Lung (tissue), 12 donors: ENCODE results near the gene PLA2G2F. TPM values are rescaled to one million over a fixed set of nuclear protein-coding genes. Genes with fewer than 3 reads are reported as not detected.

ENCODE experiments used
- ATAC-seq: fragments of 200-7000 bp; cut with Tn5 transposase; one replicate; pipeline ENCODE4 v1.9.1; 2020; ENCODE audit warnings: moderate number of reproducible peaks; ENCODE audit not compliant: insufficient read depth, low FRiP score
- DNase-seq, 3 donors: peaks; one replicate each; pipeline ENCODE4 v3.0.0-alpha.2; 2013 to 2017
- H3K27ac ChIP-seq, 2 donors: one replicate each; pipeline ENCODE4 v1.5.1; 2013; ENCODE audit warnings: mild to moderate bottlenecking in 2 of 2, moderate library complexity in 2 of 2, control low read depth in 1 of 2, inconsistent platforms in 1 of 2, low read depth in 1 of 2, low read length in 1 of 2
- H3K27me3 ChIP-seq, 3 donors: one replicate each; pipeline ENCODE4 v1.5.1; 2013; ENCODE audit warnings: low read length in 2 of 3; ENCODE audit not compliant: control insufficient read depth in 3 of 3, insufficient read depth in 3 of 3
- H3K36me3 ChIP-seq, 4 donors: one replicate each; pipeline ENCODE4 v1.5.1; 2013; ENCODE audit warnings: low read length in 4 of 4, mild to moderate bottlenecking in 1 of 4, moderate library complexity in 1 of 4; ENCODE audit not compliant: control insufficient read depth in 4 of 4, insufficient read depth in 4 of 4
- H3K4me1 ChIP-seq, 5 donors: one replicate each; pipeline ENCODE4 v1.5.1; 2013; ENCODE audit warnings: low read length in 5 of 5, mild to moderate bottlenecking in 2 of 5, moderate library complexity in 1 of 5; ENCODE audit not compliant: control insufficient read depth in 5 of 5, insufficient read depth in 5 of 5
- H3K4me3 ChIP-seq: one replicate; pipeline ENCODE4 v1.5.1; 2013; ENCODE audit warnings: mild to moderate bottlenecking, control low read depth, moderate library complexity
- H3K9ac ChIP-seq, 2 donors: one replicate each; pipeline ENCODE4 v1.5.1; 2013; ENCODE audit warnings: low read length in 2 of 2, control low read depth in 1 of 2; ENCODE audit not compliant: insufficient read depth in 1 of 2
- H3K9me3 ChIP-seq, 4 donors: one replicate each; pipeline ENCODE4 v1.5.1; 2013; ENCODE audit warnings: low read length in 3 of 4, mild to moderate bottlenecking in 1 of 4, moderate library complexity in 1 of 4; ENCODE audit not compliant: control insufficient read depth in 4 of 4, insufficient read depth in 3 of 4
- CTCF ChIP-seq: IDR thresholded peaks from 2 replicates; pipeline ENCODE4 v1.5.1; 2012; ENCODE audit warnings: mild to moderate bottlenecking; ENCODE audit errors: control extremely low read depth, extremely low read depth
- WGBS, 2 donors: extraction: QIAGEN DNeasy Blood & Tissue Kit; methylation state at CpG; one replicate each; pipeline ENCODE4 v1.1.7; 2013; 5-methylcytosine and 5-hydroxymethylcytosine counted together
- polyA plus RNA-seq, 2 donors: library from polyadenylated mRNA; stranded (reverse); fragments of 200-250 nt; gene quantifications; one replicate each; pipeline ENCODE4 v1.2.1, GENCODE V29; 2013
- total RNA-seq, 2 donors: library from RNA; depleted of rRNA in 1 of 2; stranded (reverse); fragments of >200 nt in 1 of 2; gene quantifications; one replicate each; pipeline ENCODE4 v1.2.1, GENCODE V29; 2014 to 2021
- donor health status: control.
- donor health status: control.
- donor health status: Bipolar disorder and iron deficiency.
- donor health status: healthy.
- donor health status: DM: yes; HTN: yes; CAD: no.

The PLA2G2F gene
- total and polyA plus RNA-seq, 4 donors: not detected

GRCh38 chr1:20095564-20096434, 43.3 kb upstream of the PLA2G2F start:
- Histone ChIP-seq H3K9me3 (no peaks in the 10 kb centered on the region), H3K4me1 (peaks cover 0 to 10% (median 3%) of the 10 kb centered on the region in 5 donors), H3K27ac (no peak overlapping the region), H3K9ac (no peak overlapping the region), H3K4me3 (no peak overlapping the region), H3K36me3 (no peaks in the 10 kb centered on the region), H3K27me3 (peaks cover 0 to 19% (median 0%) of the 10 kb centered on the region in 3 donors)
- WGBS, 2 donors: 65 to 79% methylated on average over 5 of the region's 5 CpGs
- ATAC-seq (peak; percentile 25), DNase-seq (peak in 1 of 3 donors; percentile 40)
- TF ChIP-seq CTCF: no peak

- no peaks in the 10 kb centered on the region for H3K9me3 ChIP-seq
- no peak for DNase-seq
- no peak overlapping the region for H3K9ac ChIP-seq
- no peak for TF ChIP-seq CTCF
- H3K27me3 ChIP-seq: peaks cover 0 to 14% (median 0%) of the 10 kb centered on the region in 3 donors
- no peak overlapping the region for H3K4me3 ChIP-seq
- WGBS, 2 donors: 88% methylated on average over 7 of the region's 7 CpGs
- ATAC-seq: no peak
- peaks cover 0 to 19% (median 3%) of the 10 kb centered on the region in 5 donors for H3K4me1 ChIP-seq
- no peaks in the 10 kb centered on the region for H3K36me3 ChIP-seq
- no peak overlapping the region for H3K27ac ChIP-seq
These were observed 42.2 kb upstream of the PLA2G2F start for GRCh38 chr1:20096840-20097447.

- H3K27me3 ChIP-seq: no peaks in the 10 kb centered on the region
- H3K27ac ChIP-seq: no peak overlapping the region
- no peak for TF ChIP-seq CTCF
- H3K4me1 ChIP-seq: peaks cover 0 to 25% (median 0%) of the 10 kb centered on the region in 5 donors
- ATAC-seq (no peak), DNase-seq (peak; percentile 45 to 89 (median 78))
- H3K9ac ChIP-seq: peak overlapping the region in 1 of 2 donors; percentile 37
- no peaks in the 10 kb centered on the region for H3K9me3 ChIP-seq
- H3K4me3 ChIP-seq: no peak overlapping the region
- WGBS, 2 donors: 60 to 77% methylated on average over 3 of the region's 3 CpGs
- no peaks in the 10 kb centered on the region for H3K36me3 ChIP-seq
These were observed 39.6 kb upstream of the PLA2G2F start for GRCh38 chr1:20099533-20099932.
